ENCODE data around the gene CD28.
"Not testable (repeated sequence)": the region's sequence is repeated elsewhere in the genome, so short reads cannot be mapped to it uniquely, and the experiment has no call there.

- not testable (repeated sequence) for TF ChIP-seq CTCF (IDR thresholded peaks at IDR 0.05; ENCODE audit: insufficient read depth, low read length); REST (IDR thresholded peaks at IDR 0.05; ENCODE audit: insufficient replicate concordance, low read depth); SPI1 (IDR thresholded peaks at IDR 0.05; ENCODE audit: borderline replicate concordance, low read depth)
These were observed 8.0 kb upstream of the CD28 start for GRCh38 chr2:203698410-203698809.
